Skin of body (tissue), 2 donors: ENCODE results near the gene FBXL22. TPM values are rescaled to one million over a fixed set of nuclear protein-coding genes. Genes with fewer than 3 reads are reported as not detected.

ENCODE experiments used
- DNase-seq: peaks from one replicate; lab custom pipeline; 2025; lab: John Stamatoyannopoulos, UW
- total RNA-seq: library from RNA; depleted of rRNA; stranded (reverse); fragments of >200 nt; gene quantifications from one replicate; pipeline ENCODE4 v1.2.3, GENCODE V29; 2014

Gene FBXL22
- total RNA-seq, 1 donor from 2014 or later = 1.9 TPM

DNA sequence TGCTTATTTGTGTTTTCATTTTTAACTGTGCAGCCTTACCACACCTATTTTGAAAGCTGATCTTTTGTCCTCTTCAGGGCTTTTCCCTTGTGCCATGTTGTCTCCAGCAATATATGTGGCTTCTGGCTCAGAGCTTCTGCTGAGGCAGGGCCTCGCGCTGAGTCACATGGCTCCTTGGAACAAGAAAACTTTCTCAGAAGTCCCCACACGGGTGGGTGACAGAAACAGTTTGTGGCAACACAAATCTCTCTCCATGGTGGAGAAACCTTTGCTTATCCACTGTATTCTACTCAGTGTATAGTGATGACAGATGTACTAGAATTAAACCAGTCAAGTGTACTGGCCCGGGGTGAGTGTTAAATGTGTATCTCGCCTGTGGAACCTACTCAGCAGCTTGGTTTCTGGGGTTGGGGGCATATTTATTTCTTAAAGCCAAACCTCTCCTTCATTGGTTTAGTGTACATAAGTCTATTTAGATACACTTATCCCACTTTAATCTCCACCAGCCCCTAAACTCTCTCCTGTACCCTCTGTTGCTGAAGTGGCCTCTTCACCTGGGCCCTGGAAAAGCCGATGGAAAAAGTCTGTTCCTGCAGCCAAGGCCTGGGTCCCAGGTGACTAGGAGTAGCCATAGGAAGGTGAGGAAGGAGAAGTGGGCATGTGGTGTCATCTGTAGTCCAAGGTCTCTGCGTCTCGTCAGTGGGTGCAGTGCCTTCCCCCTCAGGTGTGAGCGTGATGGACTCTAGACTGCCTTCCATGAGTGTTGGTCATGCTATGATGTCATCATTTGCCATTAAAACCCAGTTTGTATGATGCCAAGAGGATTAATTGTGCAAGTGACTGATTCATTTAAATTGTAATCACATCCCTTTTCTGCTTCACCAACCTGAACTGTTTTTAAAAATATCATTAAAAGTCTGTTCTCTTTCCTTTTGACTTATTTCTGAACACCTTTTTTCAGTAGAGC, 3.2 kb upstream of the FBXL22 start:
- no peak for DNase-seq

DNA sequence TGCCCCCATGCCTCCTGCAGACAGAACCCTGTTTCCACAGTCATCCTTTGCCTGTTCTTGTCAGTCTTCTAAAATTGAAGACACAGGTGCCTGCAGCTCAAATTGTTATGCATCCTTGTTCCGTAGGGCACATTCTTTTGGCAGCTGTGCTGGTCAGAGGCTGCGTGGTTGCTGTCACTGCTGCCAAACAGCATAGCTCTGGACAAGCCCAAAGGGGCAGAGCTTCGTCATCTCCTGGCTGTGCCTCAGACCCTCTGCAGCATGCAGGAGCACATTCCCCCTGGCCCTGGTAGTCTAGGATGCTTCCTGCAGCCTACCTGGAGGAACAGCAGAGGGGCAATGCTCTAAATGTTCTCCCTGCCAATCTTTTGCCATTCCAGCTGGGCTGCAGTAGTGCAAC, 2.1 kb upstream of the FBXL22 start:
- no peak for DNase-seq

DNA sequence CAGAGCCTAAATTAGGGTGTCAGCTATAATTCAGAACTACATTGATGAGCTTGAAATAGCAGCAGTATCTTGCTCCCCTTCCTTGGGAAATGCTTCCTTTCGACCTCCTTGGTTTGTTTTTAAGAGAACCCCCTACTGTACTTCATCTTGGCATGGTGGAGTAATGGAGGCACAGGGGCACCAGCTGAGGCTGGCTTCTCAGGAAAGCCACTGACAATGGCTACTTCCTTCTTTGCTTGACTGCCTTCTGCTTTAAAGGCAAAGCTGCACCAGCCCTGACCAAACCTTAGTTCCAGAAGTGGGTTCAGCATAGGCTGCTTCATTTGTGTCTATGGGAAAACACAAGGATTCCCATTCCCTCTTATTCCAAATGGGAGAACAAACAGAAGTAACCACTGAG, 1.5 kb upstream of the FBXL22 start:
- no peak for DNase-seq

DNA sequence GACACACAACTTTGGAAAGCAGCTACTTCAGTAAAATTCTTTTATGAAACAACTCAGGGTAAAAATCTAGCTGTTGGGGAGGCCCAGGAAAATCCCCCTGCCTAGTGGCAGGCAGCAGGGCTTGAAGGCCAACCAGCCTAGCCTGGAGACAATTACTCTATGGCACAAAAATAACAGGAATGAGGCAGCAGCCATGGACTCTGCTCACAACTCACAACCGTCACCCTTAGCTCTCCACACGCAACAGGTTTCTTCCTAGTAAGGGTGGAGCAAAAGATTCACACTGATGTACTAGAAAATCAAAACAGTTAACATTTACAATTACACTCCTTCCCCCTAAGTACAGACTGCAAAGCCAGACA, 530 bp upstream of the FBXL22 start:
- no peak for DNase-seq

DNA sequence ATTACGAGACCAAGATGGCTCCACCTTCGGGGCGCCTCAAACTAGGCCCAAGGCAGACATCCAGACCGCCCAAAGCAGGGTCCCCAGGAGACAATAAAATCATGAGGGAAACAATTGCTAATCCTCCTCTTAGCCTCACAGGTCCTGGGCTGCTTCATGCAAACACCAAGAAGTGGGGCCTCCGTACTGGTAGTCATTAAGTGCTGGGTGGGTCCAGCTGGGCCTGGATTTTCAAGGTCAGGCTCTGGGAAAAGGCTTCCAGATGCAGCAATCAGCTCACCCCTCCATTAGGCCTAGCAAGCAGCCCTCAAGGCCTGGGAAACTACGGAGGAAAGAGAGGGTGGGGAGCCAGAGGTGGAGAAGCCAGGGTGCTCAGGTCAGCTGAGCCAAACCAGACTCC, 634 bp downstream of the FBXL22 start:
- no peak for DNase-seq

DNA sequence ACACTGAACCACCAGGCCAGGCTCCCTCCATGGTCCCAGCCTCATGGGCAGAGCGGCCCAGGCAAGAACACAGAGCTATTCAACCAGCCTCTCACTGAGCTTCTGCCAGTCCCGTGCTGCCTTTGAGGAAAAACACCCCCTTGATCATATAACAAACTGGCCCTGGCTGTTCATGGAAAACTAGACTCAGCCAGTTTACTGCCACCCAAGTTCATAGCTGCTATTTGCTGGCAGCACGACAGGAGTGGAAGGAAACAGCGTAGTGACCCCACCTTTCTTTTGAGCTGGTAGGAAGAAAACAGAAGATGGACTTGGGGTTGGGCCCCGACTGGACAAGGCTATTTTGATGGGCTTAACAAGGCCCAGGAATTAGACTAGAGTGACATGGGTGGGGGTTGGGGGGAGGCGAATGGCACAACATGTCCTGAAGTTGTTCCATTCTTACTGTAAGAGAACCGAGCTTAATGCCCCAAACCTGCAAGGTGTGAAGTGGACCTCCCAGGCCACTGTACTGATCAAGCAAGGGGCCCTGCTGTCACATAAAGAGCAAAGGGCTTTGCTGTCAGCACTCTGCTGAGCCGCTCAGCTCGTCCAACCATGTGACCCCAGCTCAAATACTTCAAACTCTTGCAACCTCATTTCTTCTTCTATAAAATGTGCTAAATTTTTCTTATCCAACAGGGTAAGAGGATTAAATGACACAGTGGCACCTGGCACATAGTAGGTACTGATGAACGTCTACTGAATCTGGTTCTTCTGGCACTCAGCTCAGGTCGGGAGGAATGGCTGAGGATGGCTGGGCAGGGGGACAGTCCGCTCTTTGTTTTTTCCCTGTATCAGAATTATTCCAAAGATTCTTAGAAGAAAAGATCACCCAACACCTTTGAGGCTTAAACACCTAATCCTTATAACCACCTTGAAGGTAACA, 1.6 kb downstream of the FBXL22 start:
- DNase-seq = no peak

DNA sequence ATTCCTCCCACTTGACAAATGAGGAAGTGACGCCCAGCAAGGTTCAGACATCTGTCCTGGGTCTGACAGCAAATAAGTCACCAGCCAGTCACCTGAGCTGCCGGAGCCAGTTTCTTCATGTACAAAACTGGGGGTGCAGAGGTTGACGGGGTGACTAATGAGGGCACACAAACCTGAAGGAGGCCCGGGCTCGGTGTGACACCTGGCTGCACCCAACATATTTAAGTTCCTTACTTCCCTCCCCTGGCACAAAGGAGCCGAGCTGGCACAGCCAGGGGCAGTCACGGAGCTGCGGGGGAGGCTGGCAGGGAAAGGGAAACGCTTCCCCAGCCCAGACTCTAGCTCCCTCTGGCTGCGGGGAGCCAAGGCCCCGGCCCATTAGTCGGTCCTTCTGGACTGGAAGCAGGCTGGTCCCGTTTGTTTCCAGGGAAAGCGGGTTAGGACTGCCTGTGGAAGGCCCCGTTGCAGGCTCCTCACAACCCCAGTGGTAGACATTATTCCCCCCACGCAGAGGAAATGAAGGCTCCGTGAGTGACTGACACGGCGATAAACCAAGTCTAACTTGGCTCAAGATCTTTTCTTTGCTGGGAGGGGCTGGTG, 2.3 kb downstream of the FBXL22 start:
- DNase-seq = no peak

DNA sequence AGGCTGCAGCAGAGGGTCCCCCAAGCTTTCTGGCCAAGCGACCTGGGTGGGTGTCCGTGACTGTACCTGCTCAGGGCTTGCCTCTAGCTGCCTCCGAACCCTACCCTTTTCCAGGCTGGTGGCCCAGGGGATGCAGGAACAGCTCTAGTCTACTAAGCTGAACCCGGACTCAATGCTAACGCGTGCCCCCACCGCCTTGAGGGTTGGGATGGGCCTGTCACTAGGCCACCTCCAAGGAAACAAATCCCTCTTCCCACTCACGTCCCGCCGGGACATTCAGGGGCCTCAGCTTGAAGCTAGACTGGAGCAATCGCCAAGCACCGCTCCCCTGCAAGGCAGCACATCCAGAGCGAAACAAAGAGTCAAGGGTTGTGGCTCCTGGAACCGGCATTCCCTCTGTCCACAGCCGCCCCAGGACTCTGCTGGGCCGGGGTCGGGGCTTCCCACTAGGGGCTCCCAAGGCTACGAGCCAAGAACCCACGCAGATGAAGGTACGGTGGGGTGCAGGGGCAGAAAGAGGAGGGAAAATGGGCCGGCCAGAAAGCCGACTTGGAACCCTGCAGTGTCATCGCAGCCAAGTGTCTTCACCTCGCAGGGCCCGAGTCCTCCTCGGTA, 2.9 kb downstream of the FBXL22 start:
- no peak for DNase-seq

DNA sequence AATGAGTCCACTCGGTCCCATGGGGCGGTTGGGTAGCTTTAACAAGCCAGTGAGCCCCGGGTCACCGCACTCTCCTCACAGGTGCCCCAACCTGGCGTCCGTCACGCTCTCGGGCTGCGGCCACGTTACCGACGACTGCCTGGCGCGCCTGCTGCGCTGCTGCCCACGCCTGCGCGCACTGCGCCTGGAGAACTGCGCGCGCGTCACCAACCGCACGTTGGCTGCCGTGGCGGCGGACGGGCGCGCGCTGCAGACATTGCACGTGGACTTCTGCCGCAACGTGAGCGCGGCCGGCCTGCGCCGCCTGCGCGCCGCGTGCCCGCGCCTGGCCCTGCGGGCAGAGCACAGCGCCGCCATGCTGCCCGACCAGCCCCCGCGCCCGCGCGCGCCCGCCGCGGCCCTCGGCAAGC, 3.4 kb downstream of the FBXL22 start:
- DNase-seq = peak; percentile 92

DNA sequence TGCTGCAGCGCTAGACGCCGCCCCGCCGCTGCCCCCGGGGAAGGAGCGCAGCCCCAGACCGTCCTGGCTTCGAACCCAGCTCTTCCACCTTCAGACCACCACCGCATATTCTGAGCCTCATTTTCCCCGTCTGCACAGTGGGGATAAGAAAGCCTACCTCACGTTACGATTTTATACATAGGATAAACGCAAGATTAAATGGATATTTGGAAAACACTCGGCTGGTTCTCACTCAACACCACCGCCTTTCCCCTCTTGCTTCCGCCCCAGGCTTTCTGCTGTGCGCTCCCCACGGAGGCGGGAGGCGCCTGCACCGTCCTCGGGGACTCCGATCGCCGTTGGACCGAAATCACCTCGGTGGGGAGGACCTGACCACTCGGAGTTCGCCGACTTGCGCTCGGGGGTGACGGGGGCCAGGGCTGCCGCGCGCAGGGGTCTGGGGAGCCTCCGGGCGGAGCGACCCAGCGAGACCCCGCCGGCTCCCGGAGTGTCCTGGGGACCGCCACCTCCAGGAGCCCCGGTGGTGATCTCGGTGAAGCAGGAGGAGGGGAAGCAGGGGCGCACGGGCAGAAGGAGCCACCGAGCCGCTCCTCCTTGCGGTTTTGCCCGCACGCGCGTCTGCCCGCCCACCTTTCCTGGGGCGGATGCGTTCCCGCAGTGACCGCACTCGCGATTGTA, 4.0 kb downstream of the FBXL22 start:
- DNase-seq = no peak

DNA sequence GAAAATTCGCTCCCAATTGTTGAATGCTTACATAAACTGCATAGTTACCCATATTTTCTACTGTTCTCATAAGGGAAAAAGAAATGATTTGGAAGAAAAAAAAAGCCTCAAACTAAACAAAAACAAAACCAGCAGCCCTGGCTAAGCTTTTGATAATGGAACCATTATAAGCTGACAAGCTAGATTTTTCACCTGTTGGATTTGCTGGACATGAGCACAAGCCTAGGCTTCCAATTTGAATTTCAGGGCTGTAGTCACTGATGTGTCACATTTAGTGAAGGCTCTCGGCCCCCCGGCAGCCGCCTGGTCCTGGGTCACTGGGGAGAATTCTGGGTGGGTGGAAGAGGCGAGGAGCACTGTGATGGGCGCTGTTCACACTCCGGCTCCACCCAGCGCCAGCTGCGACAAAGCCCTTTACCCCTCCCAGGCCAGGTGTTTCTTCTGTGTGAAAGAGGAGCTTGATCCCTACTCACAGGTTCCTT, 4.6 kb downstream of the FBXL22 start:
- DNase-seq = no peak

DNA sequence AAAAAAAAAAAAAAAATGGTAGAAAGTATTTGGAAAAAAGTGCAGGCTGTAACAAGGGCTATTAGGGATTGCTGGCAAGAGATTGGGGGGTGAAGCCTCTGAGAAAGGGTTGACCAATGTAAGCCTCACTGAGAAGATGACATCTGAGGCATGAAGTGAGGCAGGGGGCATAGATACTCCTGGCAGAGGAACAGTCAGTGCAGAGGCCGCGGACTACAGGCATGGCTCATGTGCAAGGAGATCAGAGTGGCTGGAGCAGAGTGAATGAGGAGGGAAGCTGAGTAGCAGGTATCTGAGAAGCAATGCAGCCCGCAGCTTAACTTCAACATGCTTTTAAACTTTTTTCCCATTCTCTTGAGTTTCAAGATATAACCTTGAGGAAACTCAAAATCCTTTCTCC, 5.4 kb downstream of the FBXL22 start:
- DNase-seq = no peak

DNA sequence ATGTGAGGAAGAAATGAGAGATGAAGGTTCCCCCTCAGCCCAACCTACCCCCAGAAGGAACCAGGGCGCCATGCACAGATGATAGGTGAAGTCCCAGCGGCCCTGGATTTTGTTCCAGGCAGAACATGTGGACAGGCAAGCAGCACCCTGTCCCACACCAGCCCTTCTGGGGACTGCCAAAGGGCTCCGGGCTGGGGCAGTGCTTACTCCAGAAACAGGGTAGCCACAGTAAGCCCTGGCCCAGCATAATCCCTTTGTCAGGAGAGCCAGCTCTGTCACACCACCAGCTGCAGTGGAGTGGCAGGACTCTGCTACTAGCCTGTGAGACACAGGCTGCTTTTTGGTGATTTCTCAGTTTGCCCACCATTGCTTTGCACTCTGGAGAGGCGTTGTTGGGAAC, 6.3 kb downstream of the FBXL22 start:
- no peak for DNase-seq

DNA sequence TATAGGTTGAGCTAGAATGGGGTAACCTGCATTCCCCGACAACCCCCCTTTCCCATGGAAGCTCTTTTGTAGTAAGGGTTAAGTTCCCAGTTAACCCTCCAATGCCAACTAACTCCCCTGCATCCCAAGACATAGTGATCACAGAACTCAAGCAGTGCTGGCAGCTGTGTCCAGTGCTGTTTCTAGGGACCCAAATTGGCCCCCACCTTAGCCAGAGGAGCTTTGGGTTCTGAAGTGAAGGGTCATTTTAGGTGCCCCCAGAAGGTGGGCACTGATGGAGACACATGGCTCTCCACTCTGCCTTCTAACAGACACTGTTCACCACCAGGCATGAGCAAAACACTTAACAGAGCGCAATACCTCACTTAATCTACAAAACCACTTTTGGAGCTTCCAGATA, 7.1 kb downstream of the FBXL22 start:
- DNase-seq = no peak

DNA sequence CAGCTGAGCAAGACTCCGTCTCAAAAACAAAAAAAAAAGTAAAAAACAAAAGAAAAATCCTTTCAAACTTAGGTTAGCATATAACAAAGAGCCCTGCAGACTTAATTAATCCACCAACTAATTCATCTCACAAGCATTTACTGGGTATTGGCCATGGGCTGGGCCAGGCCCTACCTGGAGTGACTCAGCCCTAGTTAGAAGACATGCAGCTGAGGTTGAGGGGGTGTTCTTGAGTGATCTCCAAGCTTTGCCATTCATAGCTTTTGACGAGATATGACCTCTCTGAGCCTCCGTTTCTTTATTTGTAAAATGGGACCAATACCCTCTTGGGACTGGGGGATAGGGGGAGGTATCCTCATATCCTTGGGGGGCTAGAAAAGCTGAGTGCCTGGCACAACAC, 7.8 kb downstream of the FBXL22 start:
- no peak for DNase-seq

DNA sequence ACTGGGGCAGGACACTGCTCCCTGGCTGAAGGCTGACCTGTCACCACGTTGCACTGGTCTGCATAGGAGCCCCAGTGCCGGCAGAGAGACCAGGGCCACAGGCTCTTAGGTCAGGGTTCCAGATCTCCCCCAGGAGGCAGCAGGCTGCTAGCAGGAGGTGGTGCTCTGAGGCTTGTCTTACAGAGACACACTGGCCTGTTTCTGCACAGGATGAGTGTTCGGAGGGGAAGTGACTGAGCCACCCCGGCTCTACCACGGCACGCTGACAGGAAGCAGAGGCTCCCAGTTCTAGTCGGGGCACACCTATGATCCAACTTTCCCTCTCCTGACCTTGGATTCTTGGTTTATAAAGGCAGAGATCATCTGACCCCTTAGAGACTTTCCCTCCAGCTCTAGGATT, 8.6 kb downstream of the FBXL22 start:
- DNase-seq = no peak

DNA sequence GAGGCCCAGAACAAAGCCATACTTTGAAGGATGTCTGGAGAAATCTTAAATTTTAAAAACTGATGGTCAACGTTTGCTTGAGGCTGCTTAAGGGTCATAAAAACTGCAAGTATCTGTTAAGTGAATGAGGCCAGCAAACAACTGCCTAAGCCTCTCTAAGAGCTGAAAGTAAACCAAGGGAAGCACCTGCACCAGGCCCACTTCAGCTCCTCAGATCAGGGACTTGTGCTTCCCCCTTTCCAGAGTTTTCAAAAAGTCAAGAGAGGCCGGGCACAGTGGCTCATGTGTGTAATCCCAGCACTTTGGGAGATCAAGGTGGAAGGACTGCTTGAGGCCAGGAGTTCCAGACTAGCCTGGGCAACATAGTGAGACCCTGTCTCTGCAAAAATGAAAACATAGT, 9.1 kb downstream of the FBXL22 start:
- no peak for DNase-seq

DNA sequence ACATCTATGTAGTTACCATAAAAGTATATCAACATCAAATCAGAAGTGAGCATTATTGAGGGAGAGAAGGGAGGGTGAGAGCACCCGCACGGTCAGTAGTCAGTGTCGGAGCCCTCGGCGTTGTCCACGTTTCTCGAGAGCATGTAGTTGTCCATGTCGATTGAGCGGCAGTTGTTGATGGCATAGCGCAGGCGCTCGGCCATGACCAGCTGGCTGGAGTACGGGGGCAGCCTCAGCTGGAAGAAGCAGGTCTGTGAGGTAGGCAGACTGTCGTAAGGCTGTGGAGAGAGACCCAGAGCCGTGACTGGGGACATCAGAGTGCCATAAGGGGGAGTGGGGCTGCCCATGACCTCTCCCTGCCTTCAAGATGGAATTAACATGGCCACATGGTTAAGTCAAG, 11.8 kb downstream of the FBXL22 start:
- DNase-seq = no peak

DNA sequence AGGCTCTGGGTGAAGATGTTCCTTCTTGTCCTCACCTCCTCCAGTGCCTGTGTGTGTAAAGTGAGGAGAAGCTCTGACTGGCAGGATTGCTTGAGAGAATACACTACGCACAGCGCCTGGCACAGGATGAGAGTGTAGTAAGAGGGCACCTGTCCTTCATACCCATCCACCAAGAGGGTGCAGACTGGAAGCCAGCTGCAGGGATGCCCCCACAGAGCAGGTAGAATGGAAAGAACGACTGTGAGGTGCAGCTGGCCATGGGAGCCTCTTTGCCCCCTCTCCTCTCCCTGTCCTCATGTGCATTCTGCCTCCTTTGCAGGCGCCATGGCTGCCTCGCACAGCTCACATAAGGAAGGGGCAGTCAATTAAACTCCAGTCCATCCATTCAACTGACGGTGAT, 12.3 kb downstream of the FBXL22 start:
- DNase-seq = no peak

DNA sequence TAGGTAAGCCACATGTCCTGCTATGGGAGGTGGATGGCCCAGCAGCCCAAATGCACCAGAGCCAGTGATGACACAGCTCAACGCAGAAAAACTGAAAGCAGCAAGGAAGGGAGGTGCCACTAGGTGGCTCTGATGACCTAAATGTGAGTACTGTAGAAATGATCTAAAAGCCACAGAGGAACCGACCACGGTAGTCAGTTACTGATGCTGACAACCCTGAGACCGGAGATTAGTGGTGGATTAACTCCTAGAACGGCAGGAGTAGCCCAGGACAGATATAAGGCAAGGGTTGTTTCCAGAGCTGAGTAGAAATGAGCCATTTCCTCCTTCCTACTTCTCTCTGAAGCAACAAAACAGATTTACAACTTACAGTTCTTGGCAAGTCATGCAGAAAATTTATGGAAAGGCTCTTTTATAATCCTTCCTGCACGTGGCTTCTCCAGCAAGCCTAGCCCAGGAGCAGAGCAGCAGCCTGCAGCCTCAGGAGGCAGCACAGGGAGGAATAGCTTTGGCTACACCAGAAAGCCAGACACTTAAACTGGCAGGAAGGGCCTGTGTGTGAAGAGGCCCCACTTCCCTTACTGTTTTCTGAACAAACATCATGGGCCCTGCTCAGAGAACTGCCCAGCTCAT, 13.1 kb downstream of the FBXL22 start:
- DNase-seq = peak; percentile 89
